Neural progenitor cell (in vitro differentiated cells): ENCODE results near the gene CTRL.

Experiments
- CTCF ChIP-seq: fragments of 200-600 bp; sonication (generic); IDR thresholded peaks from 2 replicates; pipeline ENCODE4 v1.5.1; 2017; ENCODE audit warnings: antibody characterized with exemption, mild to moderate bottlenecking
- EZH2 ChIP-seq: fragments of 200-600 bp; sonication (generic); IDR thresholded peaks from 2 replicates; pipeline ENCODE4 v1.6.1; 2017; ENCODE audit warnings: antibody characterized with exemption, mild to moderate bottlenecking, moderate library complexity

DNA sequence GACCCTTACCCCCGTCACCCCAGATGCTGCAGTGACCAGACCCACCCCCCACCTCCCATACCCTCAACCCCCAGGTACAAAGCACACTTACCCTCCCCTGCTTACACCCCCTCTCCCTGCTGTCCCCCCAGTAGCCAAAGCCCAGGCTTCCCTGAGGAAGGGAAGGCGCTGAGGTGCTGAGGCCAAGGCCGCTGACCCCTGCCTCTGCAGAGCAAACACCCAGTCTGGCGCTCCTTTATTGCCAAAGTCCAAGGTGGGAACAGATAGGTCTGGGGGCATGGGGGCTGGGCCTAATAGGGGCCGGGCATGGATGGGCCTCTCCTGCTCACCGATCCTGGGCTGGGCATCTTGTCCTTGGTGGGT lies 11.6 kb upstream of the CTRL start:
- TF ChIP-seq CTCF (no peak), EZH2 (no peak)
